ENCODE results near the gene KRTAP10-4.

DNA sequence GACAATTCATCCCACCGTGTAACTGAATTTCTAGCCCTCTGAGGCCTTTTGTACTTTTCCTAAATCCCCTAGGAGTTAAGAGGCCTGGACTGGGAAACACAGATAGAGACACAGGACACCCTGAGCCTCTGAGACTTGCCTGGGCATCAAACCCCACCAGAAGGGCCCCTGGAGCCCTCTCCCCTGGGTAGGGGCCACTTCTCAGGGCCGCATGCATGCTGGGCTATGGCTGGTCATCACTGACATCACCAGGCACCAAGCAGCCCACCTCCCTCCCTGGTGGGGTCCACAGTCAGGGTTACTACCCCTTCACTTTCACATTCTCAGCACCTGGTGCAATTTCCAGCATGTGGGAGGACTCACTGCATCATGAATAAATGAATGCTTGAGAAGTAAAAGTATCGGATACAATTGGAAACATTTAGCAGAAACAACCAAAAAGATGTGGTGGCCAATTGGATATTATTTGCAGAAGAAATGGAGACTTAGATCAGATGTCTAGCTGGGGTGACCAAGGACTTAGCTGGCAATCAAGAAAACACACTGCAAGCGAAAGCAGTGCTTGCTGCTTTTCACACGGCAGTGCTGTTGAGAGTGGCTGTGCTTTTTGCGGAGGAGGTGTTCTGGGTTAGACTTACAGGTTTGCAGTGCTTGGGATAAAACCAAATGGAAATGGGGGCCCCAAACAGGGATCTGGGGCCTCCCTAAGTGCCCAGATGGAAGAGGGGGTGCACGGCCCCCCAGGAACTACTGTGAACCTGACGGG is 25.9 kb downstream of the KRTAP10-4 start:
- no peak for TF ChIP-seq EZH2 (IDR thresholded peaks at IDR 0.05; ENCODE audit: borderline replicate concordance, low read depth, low read length, severe bottlenecking)
- TF ChIP-seq, protein P1, sequence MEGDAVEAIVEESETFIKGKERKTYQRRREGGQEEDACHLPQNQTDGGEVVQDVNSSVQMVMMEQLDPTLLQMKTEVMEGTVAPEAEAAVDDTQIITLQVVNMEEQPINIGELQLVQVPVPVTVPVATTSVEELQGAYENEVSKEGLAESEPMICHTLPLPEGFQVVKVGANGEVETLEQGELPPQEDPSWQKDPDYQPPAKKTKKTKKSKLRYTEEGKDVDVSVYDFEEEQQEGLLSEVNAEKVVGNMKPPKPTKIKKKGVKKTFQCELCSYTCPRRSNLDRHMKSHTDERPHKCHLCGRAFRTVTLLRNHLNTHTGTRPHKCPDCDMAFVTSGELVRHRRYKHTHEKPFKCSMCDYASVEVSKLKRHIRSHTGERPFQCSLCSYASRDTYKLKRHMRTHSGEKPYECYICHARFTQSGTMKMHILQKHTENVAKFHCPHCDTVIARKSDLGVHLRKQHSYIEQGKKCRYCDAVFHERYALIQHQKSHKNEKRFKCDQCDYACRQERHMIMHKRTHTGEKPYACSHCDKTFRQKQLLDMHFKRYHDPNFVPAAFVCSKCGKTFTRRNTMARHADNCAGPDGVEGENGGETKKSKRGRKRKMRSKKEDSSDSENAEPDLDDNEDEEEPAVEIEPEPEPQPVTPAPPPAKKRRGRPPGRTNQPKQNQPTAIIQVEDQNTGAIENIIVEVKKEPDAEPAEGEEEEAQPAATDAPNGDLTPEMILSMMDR (IDR thresholded peaks at IDR 0.05; ENCODE audit: borderline replicate concordance, extremely low read depth, low read length, poor library complexity, severe bottlenecking): no peak

Measured in DND-41 (cell line).